Inflammatory macrophage treated with lipopolysaccharide for 4 hours (primary cell): ENCODE measurements around the gene ATRAID.

Experiments
- DNase-seq: peaks from one replicate; pipeline ENCODE4 v3.0.0-alpha.2; 2020

Gene ATRAID

DNA sequence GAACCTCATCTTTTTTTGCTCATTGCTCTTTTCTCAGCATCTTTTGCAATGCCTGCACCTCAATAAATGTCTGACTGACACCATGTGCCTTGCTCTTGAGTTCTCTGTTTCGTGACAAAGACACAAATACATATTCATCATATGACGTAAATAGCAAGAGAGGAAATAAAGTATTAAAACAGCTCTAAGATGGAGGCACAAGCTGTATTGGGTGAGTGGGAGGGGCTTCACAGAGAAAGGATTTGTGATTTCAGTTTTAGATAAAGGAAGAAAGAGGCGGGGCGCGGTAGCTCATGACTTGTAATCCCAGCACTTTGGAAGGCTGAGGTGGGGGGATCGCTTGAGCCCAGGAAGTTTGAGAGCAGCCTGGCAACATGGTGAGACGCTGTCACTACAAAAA, 8.2 kb downstream of the ATRAID start:
- no peak for DNase-seq

GRCh38 chr2:27221166-27221565, 9.3 kb downstream of the ATRAID start:
- no peak for DNase-seq

DNA sequence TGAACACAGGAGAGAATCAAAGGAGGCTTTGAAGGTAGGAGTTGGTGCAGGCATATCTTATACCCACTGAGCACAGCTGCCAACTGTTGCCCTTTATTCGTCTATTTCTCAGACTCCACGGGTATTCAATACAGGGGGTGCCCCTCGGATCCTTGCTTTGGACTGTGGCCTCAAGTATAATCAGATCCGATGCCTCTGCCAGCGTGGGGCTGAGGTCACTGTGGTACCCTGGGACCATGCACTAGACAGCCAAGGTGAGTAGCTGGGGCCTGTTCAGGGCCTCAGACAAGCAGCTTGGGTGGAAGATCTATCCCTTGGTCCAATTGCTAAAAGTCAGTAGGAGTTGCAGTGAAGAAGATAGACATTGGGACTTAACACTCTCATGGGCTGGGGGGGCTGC, 10.6 kb downstream of the ATRAID start:
- no peak for DNase-seq

- no peak for DNase-seq
Measured at GRCh38 chr2:27223416-27223815, 11.6 kb downstream of the ATRAID start.

GRCh38 chr2:27225526-27225925, 13.7 kb downstream of the ATRAID start:
- DNase-seq = no peak

DNA sequence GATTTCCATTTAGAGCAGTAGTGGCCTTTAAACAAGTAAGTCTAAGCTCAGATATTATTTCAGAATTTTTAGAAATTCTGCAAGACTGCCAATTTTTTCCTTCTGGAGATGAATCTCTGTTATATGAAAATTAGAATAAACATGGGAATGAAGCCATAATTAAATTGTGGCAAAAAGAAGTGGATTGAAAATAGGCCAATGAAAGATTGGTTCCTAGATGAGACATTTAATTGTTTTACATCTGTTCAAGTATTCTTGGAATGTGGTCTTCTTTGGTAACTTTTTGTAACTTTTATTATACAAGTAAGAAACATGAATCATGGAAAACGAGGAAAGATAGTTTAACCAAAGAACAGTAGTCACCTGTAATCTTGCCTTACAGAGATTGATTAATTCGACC, 15.7 kb downstream of the ATRAID start:
- no peak for DNase-seq

DNA sequence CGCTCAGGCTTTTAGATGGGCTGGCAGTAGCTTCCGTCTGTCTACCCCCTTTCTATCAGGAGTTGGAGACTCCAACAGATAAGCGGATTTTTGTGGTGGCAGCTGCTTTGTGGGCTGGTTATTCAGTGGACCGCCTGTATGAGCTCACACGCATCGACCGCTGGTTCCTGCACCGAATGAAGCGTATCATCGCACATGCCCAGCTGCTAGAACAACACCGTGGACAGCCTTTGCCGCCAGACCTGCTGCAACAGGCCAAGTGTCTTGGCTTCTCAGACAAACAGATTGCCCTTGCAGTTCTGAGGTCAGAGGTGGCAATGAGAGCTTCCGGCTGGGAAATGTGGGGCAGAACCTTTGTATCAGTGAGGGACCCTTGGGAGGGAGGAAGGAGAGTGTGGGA, 20.1 kb downstream of the ATRAID start:
- no peak for DNase-seq

DNA sequence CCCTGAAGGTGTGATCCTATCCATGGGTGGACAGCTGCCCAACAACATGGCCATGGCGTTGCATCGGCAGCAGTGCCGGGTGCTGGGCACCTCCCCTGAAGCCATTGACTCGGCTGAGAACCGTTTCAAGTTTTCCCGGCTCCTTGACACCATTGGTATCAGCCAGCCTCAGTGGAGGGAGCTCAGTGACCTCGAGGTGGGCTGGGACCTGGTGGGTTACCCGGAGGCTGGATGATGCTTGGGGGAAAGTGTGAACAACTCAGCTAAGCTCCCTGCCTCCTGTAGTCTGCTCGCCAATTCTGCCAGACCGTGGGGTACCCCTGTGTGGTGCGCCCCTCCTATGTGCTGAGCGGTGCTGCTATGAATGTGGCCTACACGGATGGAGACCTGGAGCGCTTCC, 21.5 kb downstream of the ATRAID start:
- DNase-seq = no peak

GRCh38 chr2:27236136-27236535, 24.3 kb downstream of the ATRAID start:
- DNase-seq = no peak

- DNase-seq = no peak
Measured at GRCh38 chr2:27236626-27237025, 24.8 kb downstream of the ATRAID start.

GRCh38 chr2:27237341-27237945, 25.6 kb downstream of the ATRAID start:
- DNase-seq = no peak

DNA sequence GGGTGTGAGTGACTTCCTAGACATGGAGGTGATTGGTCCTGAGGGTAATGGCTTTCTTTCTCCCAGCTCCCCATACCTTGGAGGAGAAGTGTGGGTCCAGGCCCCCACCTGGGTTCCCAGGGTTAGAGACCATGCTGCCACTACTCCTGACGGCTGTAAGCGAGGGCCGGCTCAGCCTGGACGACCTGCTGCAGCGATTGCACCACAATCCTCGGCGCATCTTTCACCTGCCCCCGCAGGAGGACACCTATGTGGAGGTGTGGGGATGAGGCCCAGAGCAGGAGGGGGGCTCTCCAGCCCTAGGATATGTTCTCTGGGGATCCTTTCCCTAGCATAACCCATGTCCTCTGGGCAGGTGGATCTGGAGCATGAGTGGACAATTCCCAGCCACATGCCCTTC, 27.1 kb downstream of the ATRAID start:
- no peak for DNase-seq

GRCh38 chr2:27240406-27240805, 28.6 kb downstream of the ATRAID start:
- DNase-seq = no peak

- no peak for DNase-seq
Measured at GRCh38 chr2:27241761-27242613, 30.1 kb downstream of the ATRAID start.

- DNase-seq = no peak
Measured at GRCh38 chr2:27242614-27242951, 30.7 kb downstream of the ATRAID start.

- DNase-seq = no peak
Measured at GRCh38 chr2:27243391-27244130, 31.7 kb downstream of the ATRAID start.

DNA sequence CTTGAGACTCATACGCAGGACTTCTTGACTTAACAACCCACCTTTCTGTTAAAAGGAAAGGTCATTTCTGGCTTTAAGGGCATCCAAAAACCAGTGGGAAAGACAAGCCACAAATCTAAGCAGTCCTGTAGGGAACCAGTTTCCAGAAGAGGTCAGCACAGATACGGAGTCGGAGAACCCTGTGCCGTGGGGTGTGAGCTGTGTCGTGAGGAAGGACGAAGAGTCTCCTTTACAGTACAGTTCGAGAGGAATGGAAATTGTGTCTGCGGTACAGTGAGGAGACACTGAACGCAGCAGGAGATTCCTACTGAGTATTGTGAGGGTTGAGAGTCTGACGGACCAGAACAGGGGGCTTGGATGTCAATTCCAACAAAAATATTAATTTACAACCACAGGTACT, 33.3 kb downstream of the ATRAID start:
- no peak for DNase-seq

DNA sequence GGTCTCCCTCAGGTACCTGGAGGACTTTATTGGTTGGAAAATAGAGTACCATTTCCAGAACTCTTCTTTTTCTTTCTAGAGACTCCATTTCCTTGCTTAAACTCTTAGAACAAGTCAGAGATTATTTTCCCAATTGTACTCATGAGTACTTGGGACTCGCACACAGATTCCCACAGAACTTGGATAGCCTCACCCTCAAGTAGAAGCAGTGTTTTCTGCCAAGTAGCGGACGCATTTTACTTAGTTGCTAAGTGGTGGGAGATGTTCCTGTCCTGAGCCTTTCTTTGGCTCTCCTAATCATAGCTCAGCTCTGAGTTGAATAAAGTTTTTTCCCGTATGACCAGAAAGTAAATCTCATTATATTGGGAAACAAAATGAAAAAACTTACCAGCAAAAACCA, 33.8 kb downstream of the ATRAID start:
- no peak for DNase-seq

- DNase-seq = no peak
Measured at GRCh38 chr2:27247893-27248292, 36.1 kb downstream of the ATRAID start.

DNA sequence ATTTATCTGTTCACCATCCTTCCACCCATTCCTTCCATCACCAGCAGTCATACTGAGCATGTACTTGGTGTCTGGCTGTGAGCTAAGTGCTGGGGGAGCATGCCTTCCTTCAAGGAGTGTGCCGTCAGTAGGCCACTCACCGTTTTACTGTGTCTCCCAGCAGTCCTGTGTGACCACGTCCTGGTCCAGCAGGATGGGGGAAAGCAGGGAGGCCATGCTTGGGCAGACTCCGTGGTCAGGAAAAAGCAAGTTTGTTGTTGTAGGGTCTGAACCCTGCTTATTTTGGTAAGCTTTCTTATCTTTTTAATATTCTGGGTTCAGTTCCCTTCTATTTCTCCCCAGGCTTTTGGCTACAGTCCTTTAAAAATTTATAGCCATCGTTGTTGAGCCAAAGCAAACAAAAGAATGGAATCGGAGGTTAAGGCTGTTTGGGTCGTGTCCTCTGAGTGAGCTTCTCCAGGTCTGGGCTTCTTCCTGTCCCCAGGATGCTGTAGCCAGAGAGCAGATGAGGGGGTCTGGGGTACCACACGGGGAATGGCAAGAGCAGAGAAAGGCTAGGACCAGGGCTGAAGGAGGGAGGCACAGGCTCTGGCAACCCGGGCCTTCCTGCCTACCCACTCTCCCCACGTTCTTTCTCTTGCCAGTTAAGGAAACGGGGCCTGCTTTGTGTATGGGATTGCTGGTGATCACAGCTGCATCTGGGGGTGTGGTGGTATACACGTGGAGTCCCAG, 37.5 kb downstream of the ATRAID start:
- DNase-seq = no peak

DNA sequence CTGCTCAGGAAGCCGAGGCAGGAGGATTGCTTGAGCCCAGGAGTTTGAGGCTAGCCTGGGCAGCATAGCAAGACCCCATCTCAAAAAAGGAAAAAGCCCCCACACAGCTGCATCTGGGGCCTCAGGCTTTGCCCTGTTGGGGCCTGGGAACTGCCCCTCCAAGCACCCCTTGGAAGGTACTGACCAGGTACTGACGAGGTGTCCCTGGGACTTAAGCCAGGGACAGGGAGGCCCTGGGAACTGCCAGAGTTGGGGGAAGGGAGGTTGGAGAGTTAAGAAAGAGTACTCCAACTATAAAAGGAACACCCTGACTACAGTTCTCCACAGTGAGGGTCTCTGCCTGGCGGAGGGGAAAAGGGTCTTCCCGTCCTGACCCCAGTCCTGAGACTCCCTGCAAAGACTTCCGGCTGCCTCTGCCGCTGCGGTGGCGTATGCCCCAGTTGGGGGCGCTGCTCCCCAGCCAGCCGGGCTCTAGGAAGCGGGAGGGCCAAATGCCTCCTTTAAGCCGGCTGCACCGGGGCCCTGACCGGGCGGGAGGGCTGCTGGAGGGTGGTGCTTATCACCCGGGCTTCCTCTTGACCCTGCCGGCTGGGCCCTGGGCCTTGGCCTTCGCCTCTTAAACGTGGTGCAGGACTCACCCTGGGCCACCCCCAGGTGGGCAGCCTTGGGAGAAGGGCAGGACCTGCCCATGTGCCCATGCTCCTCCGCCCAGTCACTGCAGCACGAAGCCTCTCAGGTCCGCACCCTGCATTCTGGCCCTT, 38.2 kb downstream of the ATRAID start:
- DNase-seq = peak; percentile 57

GRCh38 chr2:27250652-27251379, 39.0 kb downstream of the ATRAID start:
- DNase-seq = no peak
